ENCODE data around the gene SPRY1.

DNA sequence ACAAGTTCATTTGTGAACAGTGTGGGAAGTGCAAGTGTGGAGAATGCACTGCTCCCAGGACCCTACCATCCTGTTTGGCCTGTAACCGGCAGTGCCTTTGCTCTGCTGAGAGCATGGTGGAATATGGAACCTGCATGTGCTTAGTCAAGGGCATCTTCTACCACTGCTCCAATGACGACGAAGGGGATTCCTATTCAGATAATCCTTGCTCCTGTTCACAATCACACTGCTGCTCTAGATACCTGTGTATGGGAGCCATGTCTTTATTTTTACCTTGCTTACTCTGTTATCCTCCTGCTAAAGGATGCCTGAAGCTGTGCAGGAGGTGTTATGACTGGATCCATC is 5.5 kb downstream of the SPRY1 start:
- TF ChIP-seq, protein P1, sequence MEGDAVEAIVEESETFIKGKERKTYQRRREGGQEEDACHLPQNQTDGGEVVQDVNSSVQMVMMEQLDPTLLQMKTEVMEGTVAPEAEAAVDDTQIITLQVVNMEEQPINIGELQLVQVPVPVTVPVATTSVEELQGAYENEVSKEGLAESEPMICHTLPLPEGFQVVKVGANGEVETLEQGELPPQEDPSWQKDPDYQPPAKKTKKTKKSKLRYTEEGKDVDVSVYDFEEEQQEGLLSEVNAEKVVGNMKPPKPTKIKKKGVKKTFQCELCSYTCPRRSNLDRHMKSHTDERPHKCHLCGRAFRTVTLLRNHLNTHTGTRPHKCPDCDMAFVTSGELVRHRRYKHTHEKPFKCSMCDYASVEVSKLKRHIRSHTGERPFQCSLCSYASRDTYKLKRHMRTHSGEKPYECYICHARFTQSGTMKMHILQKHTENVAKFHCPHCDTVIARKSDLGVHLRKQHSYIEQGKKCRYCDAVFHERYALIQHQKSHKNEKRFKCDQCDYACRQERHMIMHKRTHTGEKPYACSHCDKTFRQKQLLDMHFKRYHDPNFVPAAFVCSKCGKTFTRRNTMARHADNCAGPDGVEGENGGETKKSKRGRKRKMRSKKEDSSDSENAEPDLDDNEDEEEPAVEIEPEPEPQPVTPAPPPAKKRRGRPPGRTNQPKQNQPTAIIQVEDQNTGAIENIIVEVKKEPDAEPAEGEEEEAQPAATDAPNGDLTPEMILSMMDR (IDR thresholded peaks at IDR 0.05; ENCODE audit: low read depth, low read length), result no peak
- no peak for TF ChIP-seq POLR2A (IDR thresholded peaks at IDR 0.05; ENCODE audit: extremely low read depth, insufficient read length)
